GM18907 (cell line): ENCODE data around the gene HENMT1.
A peak's percentile ranks its signal among the peaks of the same experiment; 100 is the strongest.
"Not testable (repeated sequence)": the region's sequence is repeated elsewhere in the genome, so short reads cannot be mapped to it uniquely, and the experiment has no call there.

Experiments used
- ATAC-seq: cut with Tn5 transposase; IDR thresholded peaks from one replicate; pipeline ENCODE4 v1.9.1; 2021; ENCODE audit warnings: mild to moderate bottlenecking, moderate library complexity; ENCODE audit not compliant: unreplicated experiment

The HENMT1 gene

GRCh38 chr1:108671143-108671542 lies 10.2 kb upstream of the HENMT1 start:
- no peak for ATAC-seq

- no peak for ATAC-seq
Measured at GRCh38 chr1:108670131-108670773, 9.4 kb upstream of the HENMT1 start.

- no peak for ATAC-seq
Measured at GRCh38 chr1:108669679-108670078, 8.8 kb upstream of the HENMT1 start.

GRCh38 chr1:108668777-108669176 lies 7.9 kb upstream of the HENMT1 start:
- no peak for ATAC-seq

- ATAC-seq: not testable (repeated sequence)
Measured at GRCh38 chr1:108667422-108667821, 6.5 kb upstream of the HENMT1 start.

GRCh38 chr1:108665771-108666170 lies 4.9 kb upstream of the HENMT1 start:
- ATAC-seq: no peak

GRCh38 chr1:108665067-108665466 lies 4.2 kb upstream of the HENMT1 start:
- no peak for ATAC-seq

GRCh38 chr1:108664481-108664880 lies 3.6 kb upstream of the HENMT1 start:
- no peak for ATAC-seq

- no peak for ATAC-seq
Measured at GRCh38 chr1:108663074-108663473, 2.2 kb upstream of the HENMT1 start.

- ATAC-seq: no peak
Measured at GRCh38 chr1:108657356-108658080, 3.4 kb downstream of the HENMT1 start.

GRCh38 chr1:108653431-108654105 lies 7.3 kb downstream of the HENMT1 start:
- no peak for ATAC-seq

GRCh38 chr1:108646648-108647269 lies 14.1 kb downstream of the HENMT1 start:
- ATAC-seq: peak; percentile 86

- no peak for ATAC-seq
Measured at GRCh38 chr1:108646265-108646647, 14.6 kb downstream of the HENMT1 start.

GRCh38 chr1:108645564-108646184 lies 15.2 kb downstream of the HENMT1 start:
- ATAC-seq: no peak

GRCh38 chr1:108644984-108645383 lies 15.9 kb downstream of the HENMT1 start:
- no peak for ATAC-seq

- ATAC-seq: peak; percentile 60
Measured at GRCh38 chr1:108643492-108644335, 17.2 kb downstream of the HENMT1 start.

GRCh38 chr1:108640863-108641262 lies 20.0 kb downstream of the HENMT1 start:
- ATAC-seq: not testable (repeated sequence)

- ATAC-seq: no peak
Measured at GRCh38 chr1:108639899-108640560, 20.9 kb downstream of the HENMT1 start.

GRCh38 chr1:108636876-108637275 lies 24.0 kb downstream of the HENMT1 start:
- ATAC-seq: no peak

- no peak for ATAC-seq
Measured at GRCh38 chr1:108634521-108634920, 26.4 kb downstream of the HENMT1 start.
